Measurements from ENCODE around the gene RAC2. TPM values are rescaled to one million over a fixed set of nuclear protein-coding genes. Genes with fewer than 3 reads are reported as not detected.

RAC2 gene
- total RNA-seq, 2 donors from 2014 or later: 27.4 to 27.6 TPM

DNA sequence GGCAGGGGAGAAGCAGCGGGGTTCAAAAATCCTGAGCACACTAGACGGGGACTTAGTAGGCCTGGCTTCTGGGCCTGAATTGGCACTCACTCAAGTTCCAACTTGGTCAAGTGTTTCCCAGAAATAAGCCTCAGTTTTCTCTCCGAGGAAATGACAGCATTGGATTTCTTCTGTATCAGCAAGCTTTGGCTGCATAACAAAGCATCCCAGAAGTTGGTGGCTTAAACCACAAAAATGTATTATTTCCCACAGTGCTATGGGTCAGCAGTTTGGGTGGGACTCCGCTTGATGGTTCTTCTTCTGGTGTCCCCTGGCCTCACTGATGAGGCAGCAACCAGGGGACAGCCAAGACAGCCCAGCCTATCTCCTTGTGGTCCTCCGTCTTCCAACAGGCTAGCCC, 36.6 kb upstream of the RAC2 start:
- no peak overlapping the region for H3K27ac ChIP-seq
- H3K9me3 ChIP-seq: no peaks in the 10 kb centered on the region
- DNase-seq: no peak
- no peak overlapping the region for H3K4me3 ChIP-seq
- no peaks in the 10 kb centered on the region for H3K4me1 ChIP-seq
- H3K9ac ChIP-seq (ENCODE audit: low read depth in 2 of 2, low read length in 2 of 2): no peak overlapping the region
- TF ChIP-seq CTCF (IDR thresholded peaks at IDR 0.05): no peak
- intact Hi-C loops (cut with DNase I): no loop called here
- no peaks in the 10 kb centered on the region for H3K36me3 ChIP-seq
- no peaks in the 10 kb centered on the region for H3K27me3 ChIP-seq

DNA sequence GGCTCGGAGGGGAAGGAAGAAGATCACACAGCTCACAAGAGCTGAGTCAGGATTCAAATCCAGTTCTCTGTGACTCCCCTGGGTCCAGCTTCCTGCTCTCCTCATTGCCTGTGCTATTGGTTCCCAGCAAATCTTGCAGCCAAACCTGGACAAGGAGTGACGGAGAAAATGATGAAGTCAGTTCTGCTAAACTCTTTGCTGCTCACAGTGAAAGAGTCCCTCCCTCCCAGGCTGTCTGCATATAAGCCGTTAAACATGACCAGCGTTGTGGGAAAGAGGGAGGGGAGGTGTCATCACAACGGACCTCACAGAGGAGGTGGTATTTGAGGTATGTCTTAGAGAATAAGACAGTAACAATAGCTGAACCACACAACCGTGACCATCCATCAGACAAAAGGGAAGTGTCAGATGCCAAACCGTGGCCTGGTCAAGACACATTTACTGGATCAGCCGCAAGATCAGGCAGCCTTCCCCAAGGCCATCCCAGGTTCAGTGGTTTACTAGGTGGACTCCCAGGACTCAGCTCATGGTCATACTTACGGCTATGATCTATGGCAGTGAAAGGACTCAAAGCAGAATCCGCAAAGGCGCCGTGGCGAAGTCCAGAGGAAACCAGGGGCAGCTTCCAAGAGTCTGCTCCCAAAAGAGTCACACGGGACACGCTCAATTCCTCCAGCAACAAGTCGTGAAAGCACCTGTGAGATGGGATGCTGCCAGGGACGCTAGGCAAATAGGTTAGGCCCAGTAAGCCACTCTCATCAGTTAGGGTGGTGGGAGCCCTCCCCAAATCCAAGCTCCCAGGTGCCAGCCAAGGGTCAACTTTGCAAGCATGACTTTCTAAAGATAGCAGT, 35.5 kb upstream of the RAC2 start:
- Histone ChIP-seq H3K9me3 (no peaks in the 10 kb centered on the region), H3K27ac (no peak overlapping the region), H3K4me3 (no peak overlapping the region), H3K36me3 (no peaks in the 10 kb centered on the region), H3K9ac (ENCODE audit: low read depth in 2 of 2, low read length in 2 of 2) (no peak overlapping the region), H3K4me1 (no peaks in the 10 kb centered on the region), H3K27me3 (no peaks in the 10 kb centered on the region)
- no peak for DNase-seq
- intact Hi-C loops (cut with DNase I): no loop called here
- no peak for TF ChIP-seq CTCF (IDR thresholded peaks at IDR 0.05)

DNA sequence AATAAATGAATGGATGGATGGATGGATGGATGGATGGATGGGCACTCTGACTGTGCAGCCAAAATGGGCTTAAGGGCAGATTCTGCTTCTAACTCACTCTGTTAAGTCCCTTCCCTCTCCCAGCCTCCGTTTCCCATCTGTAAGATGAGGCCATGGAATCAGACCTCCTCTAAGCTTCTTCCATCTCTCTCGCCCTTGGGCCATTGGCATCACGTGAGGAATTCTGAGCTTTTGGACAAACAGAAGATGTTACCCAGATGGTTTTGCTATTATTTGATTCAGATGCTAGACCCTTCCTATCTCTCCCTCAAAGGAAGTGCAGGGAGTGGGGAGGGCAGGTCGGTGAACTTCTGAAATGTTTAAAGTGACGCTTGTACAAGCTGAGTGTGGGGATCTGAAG, 34.2 kb upstream of the RAC2 start:
- intact Hi-C loops (cut with DNase I): no loop called here
- Histone ChIP-seq H3K9me3 (no peaks in the 10 kb centered on the region), H3K27ac (no peak overlapping the region), H3K9ac (ENCODE audit: low read depth in 2 of 2, low read length in 2 of 2) (no peak overlapping the region), H3K4me1 (no peaks in the 10 kb centered on the region), H3K4me3 (no peak overlapping the region), H3K36me3 (no peaks in the 10 kb centered on the region), H3K27me3 (no peaks in the 10 kb centered on the region)
- DNase-seq: no peak
- TF ChIP-seq CTCF (IDR thresholded peaks at IDR 0.05): no peak

GRCh38 chr22:37277384-37277783, 33.3 kb upstream of the RAC2 start:
- Histone ChIP-seq H3K36me3 (no peaks in the 10 kb centered on the region), H3K27me3 (no peaks in the 10 kb centered on the region)
- intact Hi-C loops (cut with DNase I): no loop called here

DNA sequence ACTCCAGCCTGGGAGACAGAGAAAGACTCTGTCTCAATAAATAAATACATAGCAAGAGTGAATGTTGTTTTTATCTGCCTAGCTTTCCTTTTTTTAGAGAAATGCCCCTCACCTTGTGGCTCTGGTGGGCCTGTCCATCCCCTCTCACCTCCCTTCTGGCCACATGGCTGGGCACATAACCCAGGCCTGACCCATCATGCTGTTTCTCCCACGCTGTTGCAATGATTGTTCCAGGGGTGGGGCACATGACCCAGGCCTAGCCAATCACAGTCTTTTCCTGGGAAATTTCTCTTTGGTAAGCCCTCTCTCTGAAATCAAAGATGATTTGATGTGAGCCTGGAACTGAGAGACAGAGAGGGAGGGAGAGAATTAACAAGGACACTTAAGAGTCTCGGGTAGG, 32.7 kb upstream of the RAC2 start:
- Histone ChIP-seq H3K9ac (ENCODE audit: low read depth in 2 of 2, low read length in 2 of 2) (no peak overlapping the region), H3K4me3 (no peak overlapping the region)
- no peak for DNase-seq

More at GRCh38 chr22:37277384-37277783, 33.3 kb upstream of the RAC2 start:
- no peak overlapping the region for H3K9ac ChIP-seq (ENCODE audit: low read depth in 2 of 2, low read length in 2 of 2)
- H3K27ac ChIP-seq: no peak overlapping the region
- H3K4me3 ChIP-seq: no peak overlapping the region
- no peak for TF ChIP-seq CTCF (IDR thresholded peaks at IDR 0.05)
- no peak for DNase-seq
- H3K4me1 ChIP-seq: no peaks in the 10 kb centered on the region
- H3K9me3 ChIP-seq: no peaks in the 10 kb centered on the region

More for the DNA sequence above, 32.7 kb upstream of the RAC2 start:
- Histone ChIP-seq H3K27me3 (no peaks in the 10 kb centered on the region), H3K9me3 (no peaks in the 10 kb centered on the region), H3K27ac (no peak overlapping the region), H3K36me3 (no peaks in the 10 kb centered on the region), H3K4me1 (no peaks in the 10 kb centered on the region)
- intact Hi-C loops (cut with DNase I): no loop called here
- TF ChIP-seq CTCF (IDR thresholded peaks at IDR 0.05): no peak

Data from colonic mucosa (tissue), 4 donors.